ENCODE results near the gene TMEM59L.

Gene TMEM59L

DNA sequence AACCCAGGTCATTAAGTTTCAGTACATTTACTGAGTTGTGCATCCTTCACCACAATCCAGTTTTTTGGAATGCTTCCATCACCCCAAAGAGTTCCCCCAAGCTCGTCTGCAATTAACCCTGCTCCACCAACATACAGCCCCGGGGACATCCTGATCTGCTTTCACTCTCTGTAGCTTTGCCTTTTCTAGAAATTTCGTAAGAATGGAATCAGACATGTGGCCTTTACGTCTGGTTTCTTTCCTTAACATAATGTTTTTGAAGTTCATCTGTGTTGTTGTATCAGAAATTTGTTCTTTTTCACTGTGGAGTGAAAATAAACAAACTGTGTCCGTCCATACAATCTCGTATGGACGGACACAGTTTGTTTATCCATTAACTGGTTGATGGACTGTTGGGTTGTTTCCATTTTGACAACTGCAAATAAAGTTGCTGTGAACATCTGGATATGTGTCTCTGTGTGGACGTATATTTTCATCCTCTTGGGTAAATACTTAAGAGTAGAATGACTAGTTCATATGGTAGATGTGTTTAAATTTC, 27.1 kb downstream of the TMEM59L start:
- DNase-seq = no peak

DNA sequence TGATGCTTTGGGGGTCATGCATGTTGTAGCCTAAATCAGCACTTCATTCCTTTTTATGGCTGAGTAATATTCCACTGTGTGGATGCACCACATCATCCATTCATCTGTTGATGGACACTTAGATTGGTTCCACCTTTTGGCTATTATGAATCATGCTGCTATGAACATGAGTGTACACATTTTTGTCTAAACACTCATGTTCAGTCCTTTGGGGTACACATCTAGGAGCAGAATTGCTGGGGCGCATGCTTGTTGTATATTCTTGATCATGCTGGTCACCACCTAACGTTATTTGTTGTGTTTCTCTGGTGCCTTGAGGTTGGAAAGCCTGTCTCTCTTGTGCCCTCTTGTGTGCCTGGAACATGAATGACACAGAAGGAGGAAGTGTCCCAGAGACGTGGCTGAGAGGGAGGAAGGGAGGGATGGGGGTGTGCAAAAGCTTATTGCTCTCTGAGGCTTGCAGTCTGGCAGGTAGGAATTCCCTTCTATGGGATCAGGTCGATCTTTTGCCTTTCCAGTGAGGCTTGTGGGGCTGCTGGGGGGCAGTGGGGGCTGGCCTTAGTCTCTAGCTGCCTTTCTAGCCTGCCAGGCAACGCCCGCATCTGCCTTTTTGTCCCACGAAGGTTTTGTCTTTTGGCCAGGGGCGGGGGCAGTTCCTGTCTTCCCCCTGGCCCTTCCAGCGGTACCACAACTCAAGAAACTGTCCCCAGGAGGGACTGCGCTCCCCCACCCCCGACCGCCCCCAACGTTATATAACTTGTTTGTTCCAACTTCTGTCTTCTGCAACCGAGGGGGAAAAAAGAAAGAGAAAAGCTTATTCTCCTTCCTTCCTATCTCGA, 31.7 kb downstream of the TMEM59L start:
- no peak for DNase-seq

DNA sequence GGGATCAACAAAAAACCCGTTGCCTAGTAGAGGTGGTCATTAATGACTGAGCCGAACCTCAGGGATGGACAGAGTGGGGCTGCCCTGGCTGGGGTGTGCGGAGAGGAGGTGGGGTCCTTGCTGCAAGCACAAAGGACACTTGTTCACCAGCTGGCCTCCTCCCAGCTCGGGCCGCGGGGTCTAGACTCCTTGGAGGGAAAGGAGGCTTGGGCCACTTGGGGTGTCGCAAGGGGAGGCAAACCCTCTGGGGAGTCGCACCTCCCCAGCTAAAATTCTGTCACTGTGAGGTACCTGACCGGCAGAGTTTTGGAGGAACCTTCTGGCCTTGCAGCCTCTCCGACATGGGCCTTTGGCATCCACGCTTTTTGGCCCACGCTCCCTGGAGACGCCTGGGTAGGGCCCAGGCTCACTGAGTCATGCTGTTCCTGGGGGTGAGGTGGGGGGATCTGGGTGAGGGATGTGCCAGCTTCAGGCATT, 32.4 kb downstream of the TMEM59L start:
- DNase-seq = no peak

DNA sequence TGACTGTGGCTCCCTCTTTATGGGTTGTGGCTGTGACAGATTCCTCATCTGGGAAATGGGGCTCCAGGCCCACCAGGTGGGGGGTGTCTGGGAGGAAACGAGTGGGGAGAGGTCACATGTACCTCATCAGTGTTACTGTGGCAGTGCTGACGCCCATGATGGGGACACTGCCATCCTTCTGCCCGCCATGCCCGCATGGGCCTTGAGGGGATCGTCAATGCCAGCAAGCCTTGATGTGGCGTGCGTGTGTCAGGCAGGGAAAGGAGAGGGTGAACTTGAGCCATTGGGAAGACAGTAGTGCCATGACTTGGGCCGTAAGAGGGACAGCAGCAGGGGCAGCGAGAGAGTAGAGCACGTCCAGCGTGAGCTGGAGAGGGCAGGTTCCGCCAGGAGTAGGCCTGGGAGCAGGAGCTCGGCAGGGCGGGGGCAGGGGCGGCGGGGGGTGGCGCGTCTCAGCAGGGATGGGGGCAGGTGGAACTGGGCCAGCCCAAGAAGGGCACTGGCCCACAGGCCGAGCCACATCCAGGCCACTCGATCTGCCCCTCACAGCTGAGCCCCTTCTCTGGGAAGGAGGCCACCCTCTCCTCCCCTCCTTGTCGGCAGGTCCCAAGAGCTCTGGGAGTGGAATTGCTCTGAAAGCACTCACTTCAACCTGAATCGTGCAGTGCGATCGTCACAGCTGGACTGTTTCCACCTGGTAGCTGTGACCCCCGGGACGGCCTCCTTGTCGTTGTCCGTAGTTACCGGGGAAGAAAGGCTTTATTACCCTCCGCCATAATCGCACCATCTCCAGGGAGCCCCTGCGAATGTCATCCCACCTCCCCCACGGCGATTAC, 34.1 kb downstream of the TMEM59L start:
- DNase-seq = no peak

DNA sequence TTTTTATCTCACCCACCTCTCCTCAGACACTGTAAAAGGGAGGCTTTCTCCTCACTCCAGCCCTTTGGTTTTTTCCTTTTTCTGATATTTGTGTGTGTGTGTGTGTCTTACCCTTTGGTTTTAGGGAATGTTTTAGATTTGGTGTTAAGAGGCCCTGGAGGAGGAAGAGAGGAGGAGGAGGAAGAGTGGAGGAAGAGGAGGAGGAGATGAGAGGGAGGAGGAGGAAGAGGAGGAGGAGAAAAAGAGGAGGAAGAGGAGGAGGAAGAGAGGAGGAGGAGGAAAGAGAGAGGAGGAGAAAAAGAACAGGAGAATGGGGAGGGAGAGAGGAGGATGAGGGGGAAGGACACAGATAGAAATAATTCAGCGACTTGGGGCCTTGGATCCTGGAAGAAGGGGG, 34.7 kb downstream of the TMEM59L start:
- DNase-seq = no peak

DNA sequence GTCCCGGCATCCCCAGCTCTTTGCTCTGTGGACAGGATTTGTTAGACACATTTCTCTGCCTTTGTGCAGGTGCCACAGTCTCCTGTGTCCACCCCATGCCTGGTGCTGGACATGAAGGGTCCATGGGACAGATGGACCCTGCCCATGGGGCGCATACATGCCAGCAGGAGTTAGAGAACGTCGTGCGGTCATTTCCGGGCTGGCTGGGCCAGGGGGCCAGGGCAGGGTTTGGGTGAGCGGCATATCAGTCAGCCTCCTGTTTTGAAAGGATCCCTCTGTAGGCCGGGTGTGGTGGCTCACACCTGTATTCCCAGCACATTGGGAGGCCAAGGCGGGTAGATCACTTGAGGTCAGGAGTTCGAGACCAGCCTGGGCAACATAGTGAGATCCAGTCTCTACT, 35.1 kb downstream of the TMEM59L start:
- DNase-seq = no peak

DNA sequence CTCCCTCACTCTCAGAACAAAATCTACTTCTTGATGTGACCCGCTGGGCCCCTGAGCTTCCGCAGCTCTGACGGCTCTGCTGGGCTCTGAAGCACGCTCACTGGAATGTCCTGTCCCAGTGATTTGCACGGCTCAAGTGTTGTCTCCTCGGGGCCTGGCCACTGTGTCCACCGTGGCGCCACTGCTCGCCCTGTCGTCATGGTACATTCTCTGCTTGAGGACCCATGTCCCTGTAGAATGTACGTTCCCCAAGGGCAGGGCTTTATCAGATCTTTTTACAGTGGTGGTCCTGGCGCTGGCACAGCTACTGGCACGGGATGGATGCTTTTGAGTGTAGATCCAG, 36.3 kb downstream of the TMEM59L start:
- no peak for DNase-seq

DNA sequence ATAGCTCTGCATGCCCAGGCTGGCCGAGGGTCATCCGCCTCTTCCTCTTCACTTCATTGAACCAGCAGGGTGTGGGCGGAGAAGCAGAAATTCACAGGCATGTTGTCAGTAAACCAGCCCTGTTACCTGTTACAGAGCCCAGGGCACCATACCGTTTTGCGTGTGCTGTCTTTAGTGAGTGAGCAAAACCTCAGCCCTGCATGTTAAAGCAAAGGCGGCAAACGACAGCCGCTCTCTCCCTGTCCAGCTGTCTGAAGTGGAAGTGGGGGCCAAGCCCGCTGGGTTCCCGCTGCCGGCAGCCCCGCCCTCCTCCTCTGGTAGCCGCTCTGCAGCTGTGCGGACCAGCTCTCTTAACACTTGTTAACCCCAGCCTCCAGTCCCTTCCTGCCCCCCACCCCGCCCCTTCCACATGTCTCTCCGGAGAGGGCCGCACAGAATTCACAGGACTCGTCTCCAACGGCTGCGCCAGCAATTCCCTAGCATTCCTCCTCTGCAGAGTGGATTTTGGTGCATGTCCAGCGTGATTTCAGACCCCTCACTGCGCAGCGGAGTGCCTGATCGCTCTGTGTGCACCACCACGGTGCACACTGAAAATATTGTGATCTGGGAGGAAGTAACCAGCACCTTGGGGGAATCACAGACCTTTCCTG, 36.8 kb downstream of the TMEM59L start:
- DNase-seq = no peak

DNA sequence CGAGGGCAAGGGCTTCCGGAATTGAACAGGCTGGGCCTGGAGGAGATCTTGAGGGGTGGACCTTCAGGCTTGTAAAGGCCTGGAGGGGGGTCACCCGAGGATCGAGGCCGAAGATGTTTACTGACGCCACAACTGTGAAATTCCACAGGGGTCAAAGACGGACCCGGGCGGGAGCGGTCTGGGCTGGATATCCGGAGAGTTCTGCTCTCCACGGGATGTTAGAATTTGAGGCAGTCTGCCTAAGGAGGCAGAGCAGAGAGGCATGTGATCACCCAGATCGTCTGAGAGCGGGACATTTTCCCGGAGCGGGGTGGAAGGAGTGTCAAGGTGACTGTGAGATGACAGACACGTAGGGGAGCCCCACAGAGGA, 37.3 kb downstream of the TMEM59L start:
- no peak for DNase-seq

DNA sequence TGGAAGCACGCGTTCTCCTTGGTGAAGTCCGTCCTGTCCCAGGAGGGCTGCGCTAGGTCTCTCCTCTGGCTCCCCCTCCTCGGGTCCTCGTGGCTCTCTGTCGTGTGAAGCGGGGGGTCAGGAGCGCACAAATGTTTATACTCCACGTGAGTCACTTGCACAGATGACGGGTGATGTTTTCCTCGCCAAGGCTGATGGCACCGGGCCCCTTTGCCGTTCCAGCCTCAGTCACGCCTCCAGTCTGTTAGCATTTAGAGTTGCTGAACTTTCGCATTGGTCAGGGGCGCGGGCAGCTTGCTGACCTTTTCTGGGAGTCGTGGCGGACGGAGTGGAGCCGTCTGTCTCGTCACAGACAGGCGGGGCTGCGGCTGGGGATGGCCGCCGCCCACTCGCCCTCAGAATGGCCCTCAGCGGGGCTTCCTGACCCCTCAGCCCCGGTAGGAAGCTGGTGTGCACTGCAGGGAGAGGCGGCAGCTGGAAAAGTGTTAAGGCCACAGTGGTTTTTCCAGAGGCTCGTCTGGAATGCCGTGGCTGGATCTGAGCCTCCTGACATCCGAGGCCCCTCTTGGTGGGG, 37.9 kb downstream of the TMEM59L start:
- DNase-seq = no peak

DNA sequence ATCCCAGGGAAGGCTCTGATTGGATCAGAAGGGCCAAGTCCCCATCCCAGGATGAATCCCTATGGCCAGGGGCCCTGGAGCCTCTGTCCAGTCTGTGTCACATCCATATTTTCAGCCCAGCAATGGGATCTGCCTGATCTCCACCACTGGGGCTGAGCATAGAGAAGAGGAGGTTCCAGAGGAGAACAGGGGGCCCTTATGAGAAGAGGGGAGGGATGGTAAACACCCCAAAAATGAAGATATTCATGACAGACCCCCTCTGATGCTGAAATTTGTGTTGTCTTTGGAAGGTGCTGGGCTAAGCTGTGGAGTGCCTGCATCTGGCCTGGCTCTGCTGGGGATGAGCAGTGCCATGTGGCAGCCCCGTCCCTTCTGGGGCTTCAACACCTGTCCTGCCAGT, 38.6 kb downstream of the TMEM59L start:
- DNase-seq = no peak

DNA sequence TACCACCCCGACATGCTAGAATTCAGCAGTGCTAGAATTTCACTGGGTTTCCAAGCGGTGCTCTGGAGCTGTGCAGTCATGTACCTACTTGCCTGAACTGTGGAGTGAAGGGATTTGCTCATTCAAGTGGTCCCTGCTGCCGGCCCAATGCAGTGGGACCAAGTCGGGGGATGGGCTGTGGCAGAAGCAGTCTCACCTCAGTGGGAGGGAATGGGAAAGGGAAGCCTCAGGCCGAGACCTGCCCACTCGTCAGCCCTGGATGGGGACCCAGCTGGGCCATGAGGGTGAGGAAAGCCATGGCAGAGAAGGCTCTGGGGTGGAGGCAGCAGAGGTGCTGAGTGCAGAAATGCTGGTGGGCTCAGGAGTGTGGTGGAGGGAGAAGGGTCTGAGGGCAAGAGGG, 39.1 kb downstream of the TMEM59L start:
- no peak for DNase-seq

DNA sequence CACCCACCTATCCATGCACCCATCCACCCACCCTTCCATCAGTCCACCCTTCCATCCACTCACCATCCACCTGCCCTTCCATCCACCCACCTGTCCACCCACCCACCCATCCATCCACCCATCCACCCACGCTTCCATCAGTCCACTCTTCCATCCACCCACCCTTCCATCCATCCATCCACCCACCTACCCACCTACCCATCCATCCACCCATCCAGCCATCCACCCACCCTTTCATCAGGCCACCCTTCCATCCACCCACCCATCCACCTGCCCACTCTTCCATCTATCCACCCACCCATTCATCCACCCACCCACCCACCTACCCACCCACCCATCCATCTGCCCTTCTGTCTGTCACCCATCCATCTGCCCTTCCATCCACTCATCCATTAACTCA, 41.2 kb downstream of the TMEM59L start:
- DNase-seq = no peak

DNA sequence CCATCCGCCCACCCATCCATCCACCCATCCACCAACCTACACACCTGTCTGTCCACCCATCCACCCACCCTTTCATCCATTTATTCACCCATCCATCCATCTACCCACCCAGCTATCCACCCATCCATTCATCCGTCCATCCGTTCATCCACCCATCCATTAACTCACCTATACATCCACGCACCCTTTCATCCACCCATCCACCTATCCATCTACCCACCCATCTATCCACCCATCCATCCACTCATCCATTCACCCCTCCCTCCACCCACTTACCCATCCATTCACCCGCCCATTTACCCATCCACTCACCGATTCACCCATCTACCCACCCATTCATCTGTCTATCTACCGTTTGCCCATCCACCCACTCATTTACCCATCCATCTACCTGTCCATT, 41.8 kb downstream of the TMEM59L start:
- no peak for DNase-seq

DNA sequence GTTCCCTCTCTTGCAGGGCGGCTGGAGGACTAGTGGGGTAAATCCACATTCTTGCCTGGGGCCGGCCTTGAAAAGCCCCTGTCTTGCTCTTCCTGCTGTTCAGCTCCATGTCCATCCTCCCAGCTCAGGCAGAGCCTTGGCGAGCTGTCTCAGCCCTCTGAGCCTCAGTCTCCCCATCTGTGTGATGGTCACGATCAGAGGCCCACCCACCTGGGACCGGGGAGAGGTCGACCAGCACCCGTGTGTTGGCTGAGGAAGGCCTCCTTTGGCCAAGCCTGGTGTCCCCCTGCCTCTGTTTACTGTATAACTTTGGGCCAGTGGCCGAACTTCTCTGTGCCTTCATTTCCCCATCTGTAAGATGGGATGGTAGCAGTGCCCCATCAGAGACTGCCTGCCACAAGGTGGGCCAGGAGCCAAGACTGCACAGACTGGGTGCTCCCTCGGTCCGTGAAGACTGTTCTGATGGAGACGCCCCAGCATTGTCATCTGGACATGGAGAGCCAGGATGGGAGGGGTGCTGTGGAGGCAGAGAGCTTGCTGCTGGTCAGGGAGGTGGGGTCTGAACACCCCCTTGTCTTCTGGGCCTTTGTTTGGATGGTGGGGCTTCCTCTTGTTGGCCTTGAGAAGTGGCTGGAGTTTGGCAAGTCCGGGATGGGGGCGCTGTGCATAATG, 42.6 kb downstream of the TMEM59L start:
- no peak for DNase-seq

DNA sequence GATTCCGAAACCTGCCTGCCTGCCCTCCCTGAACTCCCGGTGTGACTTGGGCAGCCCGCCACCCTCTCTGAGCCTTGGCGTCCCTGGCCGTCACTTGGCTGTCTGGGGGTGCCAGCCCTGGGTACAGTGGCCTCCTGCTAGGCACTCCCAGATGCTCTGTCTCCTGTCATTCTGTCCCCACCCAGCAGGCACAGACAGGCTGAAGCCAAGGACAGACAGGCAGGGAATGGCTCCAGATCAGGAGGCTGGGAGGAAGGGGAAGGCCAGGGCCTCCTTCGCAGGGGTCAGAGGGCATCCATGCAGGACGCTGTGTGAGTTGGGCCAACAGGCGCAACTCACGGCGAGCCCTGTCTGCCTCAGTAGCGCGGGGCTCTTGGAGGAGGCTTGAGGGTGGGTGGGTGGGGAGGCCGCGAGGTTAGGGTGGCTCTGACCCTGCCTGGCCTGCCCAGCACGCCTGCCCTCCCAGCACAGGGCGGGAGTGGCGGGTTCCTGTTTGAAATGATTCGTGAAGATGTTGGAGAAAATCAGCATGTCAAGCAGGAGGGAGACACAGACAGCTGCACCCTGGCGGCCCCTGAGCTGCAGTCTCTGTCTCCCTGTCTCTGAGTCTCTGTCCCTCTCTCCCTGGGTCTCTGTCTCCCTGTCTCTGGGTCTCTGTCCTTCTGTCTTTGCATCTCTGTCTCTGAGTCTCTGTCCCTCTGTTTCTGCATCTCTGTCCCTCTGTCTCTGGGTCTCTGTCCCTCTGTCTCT, 43.8 kb downstream of the TMEM59L start:
- no peak for DNase-seq

DNA sequence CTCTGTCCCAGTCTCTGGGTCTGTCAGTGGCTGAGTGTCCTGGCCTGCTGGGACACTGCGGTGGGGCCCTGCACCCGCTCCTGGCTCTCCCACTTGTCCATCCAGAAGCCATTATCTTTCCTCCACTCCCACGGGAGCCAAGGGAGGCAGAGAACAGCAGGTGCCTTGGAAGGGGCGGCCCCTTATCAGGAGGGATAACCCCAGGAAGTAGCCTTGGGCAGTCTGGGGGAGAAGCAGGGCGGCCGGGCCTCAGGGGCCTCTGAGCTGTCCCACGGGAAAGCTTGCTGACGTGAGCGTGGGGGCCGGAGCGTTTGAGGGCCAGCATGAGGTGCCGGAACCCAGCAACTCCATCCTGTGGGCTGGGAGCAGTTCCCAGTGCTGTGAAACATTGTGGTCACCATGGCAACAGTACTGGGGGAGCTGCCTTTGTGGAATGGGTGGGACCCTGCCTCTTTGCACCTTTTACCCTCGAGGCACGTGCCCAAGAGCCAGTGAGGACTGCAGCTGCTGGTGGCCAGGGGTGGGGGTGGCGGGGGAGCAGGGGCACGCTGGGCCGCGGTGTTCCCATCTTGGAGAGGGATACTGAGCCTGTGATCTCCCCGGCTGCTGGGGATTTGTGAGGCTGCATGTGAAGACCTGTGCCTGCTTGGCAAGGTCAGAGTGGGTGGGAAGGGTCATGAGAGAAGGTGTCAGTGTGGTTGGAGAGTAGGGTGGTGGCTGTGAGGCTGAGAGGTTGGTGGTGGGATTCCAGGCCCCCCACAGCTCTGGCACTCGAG, 45.1 kb downstream of the TMEM59L start:
- no peak for DNase-seq

DNA sequence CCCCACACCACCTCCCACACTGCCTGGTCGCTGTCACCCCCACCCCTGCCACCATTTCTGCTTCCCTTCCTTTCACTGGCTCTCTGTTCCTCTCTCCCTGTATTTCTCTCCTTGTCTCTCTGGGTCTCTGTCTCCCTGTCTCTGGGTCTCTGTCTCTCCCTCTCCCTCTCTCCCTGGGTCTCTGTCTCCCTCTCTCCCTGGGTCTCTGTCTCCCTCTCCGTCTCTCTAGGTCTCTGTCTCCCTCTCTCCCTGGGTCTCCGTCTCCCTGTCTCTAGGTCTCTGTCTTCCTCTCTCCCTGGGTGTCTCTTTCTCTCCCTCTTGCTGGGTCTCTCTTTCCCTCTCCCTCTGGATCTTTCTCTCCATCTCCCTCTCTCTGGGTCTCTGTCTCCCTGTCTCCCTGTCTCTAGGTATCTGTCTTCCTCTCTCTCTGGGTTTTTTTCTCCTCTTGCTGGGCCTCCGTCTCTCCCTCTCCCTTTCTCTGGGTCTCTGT, 45.7 kb downstream of the TMEM59L start:
- DNase-seq = no peak

DNA sequence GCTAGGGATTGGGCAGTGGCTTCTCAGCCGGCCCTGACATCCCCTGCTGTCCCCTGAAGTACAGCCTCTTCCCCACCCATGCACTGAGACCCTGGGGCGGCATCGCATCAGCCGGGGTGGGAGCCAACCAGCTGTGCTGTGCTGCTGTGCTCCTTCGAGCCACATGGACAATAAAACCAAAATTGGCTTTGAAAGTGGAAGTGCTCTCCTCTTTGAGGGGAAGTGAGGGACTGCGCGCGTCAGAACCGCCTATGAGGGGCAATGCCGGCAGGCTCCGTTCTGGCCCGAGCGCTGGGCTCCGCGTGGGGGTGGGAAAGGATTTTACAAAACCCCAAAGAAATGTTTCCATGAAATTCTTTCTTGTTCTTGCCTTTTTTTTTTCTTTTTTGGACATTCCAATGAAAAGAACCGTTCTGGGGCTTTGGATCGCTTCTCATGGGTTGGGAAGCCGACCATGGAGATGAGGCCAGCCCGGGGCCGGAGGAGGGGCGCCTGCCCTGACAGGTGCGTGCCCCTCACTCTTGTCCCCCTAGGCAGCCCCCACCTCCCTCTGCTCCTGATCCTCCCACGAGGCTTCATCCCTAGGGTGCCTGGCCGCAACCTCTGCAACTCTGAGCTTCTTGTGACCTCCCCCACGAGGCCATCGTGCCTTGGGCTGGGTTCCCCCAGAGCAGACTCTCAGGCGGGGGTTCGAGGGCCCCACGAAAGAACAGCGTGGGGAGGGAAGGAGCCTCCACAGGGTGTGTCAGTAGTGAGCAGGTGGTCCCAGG, 46.8 kb downstream of the TMEM59L start:
- no peak for DNase-seq

All from activated gamma-delta T cell (primary cell).